Activated CD8-positive, alpha-beta memory T cell treated with anti-CD3 and anti-CD28 coated beads for 24 hours (primary cell): ENCODE measurements around the gene PLD6.
"Not testable (repeated sequence)": the region's sequence is repeated elsewhere in the genome, so short reads cannot be mapped to it uniquely, and the experiment has no call there.

Experiments used
- DNase-seq: peaks from one replicate; pipeline ENCODE4 v3.0.0-alpha.2; 2020

PLD6 gene, protein sequence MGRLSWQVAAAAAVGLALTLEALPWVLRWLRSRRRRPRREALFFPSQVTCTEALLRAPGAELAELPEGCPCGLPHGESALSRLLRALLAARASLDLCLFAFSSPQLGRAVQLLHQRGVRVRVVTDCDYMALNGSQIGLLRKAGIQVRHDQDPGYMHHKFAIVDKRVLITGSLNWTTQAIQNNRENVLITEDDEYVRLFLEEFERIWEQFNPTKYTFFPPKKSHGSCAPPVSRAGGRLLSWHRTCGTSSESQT

DNA sequence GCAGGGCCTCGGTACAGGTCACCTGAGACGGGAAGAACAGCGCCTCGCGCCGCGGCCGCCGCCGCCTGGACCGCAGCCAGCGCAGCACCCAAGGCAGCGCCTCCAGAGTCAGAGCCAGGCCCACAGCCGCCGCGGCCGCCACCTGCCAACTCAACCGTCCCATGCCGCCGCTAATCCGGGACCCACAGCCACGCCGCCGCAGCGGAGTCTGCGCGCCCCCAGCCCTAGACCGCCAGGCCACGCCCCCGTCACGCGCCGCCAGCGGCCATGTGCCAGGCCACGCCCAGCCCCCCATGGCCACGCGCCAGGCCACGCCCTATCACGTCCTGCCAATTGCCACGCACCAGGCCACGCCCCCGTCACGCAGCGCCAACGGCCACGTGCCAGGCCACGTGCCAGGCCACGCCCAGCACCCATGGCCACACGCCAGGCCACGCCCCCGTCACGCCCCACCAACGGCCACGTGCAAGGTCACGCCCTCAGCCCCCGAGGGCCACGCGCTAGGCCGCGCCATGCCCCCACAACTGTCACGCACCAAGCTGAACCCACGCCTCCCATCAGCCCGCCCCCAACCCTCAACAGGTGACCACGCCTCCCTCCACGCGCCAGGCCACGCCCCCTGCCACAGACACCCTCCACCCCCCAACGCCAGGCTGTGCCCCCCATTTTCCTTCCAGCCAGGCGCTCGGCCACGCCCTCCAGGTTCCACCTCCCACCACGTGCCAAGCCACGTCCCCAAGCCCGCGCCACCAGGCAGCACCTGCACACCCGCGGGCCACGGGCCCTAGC lies at the start of gene PLD6:
Gene PLD6, minus strand, starts transcription at position 210 of the 789 bp plus-strand sequence. Its CDS starts 47 bp downstream, at position 163.
- peak; percentile 98 for DNase-seq

GRCh38 chr17:17255689-17256088 lies 49.6 kb upstream of the PLD6 start:
- DNase-seq = not testable (repeated sequence)

DNA sequence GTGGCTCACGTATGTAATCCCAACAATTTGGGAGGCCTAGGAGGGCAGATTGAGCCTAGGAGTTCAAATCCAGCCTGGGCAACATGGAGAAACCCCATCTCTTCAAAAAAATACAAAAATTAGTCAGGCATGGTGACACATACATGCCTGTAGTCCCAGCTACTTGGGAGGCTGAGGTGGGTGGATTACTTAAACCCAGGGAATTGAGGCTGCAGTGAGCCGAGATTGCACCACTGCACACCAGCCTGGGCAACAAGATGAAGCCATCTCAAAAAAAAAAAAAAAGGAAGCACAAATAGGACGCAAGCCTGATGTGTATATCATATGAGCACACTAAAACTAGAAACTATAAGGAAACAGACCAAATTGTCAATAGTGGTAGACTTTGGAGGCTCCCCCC lies 47.9 kb upstream of the PLD6 start:
- DNase-seq = no peak

DNA sequence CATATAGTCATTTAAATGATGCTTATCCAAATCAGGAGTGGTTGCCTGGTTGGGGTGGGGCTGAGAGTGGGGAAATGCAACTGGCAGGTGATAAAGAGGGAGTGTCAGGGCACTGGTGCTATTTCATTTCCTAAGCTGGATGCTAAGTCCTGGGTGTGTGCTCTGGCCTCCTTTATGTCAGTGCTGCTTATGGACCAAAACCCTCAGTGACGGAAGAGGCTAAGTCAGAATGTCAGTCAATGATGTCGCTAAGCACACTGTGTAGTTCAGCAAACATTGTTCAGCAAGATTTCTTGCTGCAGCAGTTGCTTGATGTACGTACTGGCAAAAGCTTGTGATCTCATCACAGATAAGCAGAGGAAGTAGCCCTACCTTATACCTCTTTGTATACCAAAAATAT lies 47.3 kb upstream of the PLD6 start:
- DNase-seq = no peak

DNA sequence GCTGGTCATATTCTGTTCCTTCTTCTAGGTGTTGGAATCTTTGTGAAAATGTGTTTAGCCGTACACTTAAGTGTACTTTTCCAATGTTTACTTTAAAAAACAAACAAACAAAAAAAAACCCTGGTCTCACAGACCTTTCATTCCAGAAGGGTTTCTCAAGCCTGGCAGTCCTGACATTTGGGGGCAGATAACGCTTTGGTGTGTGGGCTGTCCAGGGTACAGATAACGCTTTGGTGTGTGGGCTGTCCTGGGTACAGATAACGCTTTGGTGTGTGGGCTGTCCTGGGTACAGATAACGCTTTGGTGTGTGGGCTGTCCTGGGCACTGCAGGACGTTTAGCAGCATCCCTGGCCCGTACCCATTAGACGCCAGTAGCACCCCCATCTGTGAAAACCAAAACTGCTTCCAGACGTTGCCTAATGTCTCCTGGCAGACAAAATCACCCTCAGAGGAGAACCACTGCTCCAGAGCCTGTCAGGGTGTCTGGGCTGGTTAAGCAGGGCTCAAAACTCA lies 46.1 kb upstream of the PLD6 start:
- no peak for DNase-seq

DNA sequence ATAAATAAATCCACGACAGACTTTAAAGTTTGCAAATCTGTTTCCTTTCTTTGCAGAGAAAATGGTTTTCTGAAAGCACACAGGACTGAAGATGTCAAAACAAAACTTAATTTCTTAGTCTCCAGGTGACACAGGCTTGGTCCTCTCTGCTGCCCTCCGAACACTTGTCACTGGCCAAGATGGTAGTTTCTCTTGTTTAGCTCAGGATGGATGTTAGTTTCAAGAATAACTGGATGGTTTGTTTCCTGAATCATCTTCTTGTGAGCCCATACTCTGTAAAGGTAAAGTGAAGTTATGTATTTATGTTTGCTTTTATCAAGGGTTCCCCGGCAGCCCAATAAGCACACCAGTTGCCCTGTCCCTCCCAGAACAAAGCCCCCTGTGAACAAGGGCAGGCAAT lies 40.7 kb upstream of the PLD6 start:
- no peak for DNase-seq

DNA sequence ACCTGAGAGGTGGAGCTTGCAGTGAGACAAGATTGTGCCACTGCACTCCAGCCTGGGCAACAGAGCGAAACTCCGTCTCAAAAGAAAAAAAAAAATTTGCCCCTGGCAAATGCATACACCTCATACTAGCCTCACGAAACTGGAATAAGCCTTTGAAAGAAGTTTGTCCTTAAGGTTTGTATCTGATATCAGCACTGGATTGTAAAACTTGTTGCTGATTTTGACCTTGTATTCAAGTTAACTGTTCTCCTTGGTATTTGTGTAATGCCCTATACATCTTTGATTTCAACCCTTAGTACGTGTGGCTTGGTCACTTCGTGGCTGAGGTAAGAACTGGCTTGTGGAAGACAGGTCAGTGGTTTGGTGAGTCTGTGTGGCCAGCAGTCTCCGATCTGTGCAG lies 37.0 kb upstream of the PLD6 start:
- DNase-seq = no peak

GRCh38 chr17:17242246-17242645 lies 36.1 kb upstream of the PLD6 start:
- DNase-seq = no peak

DNA sequence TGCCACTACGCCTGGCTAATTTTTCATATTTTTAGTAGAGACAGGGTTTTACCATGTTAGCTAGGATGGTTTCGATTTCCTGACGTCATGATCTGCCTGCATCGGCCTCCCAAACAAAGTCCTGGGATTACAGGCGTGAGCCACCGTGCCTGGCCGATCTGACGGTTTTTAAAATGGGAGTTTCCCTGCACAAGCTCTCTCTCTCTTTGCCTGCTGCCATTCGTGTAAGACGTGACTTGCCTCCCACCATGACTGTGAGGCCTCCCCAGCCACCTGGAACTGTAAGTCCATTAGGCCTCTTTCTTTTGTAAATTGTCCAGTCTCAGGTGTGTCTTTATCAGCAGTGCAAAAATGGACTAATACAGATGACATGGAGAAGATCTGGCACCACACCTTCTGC lies 35.5 kb upstream of the PLD6 start:
- DNase-seq = no peak

DNA sequence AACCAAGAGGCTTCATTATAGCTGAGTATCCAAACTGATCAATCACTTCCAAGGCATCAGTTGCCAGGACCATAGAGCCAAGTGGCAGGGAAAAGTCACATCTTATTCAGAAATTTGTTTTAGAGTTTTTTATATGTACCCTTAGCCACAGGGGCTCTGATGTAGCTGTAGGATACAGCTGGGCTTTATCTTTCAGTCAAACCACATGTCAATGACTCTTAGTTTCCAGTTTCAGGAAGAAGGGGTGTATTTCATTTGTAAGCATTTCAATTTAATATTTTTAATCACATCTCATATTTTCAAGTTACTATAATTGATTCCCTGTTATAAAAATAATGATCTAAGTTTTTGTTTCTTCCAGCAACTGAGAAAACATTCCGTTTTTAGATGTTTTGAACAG lies 33.7 kb upstream of the PLD6 start:
- no peak for DNase-seq

DNA sequence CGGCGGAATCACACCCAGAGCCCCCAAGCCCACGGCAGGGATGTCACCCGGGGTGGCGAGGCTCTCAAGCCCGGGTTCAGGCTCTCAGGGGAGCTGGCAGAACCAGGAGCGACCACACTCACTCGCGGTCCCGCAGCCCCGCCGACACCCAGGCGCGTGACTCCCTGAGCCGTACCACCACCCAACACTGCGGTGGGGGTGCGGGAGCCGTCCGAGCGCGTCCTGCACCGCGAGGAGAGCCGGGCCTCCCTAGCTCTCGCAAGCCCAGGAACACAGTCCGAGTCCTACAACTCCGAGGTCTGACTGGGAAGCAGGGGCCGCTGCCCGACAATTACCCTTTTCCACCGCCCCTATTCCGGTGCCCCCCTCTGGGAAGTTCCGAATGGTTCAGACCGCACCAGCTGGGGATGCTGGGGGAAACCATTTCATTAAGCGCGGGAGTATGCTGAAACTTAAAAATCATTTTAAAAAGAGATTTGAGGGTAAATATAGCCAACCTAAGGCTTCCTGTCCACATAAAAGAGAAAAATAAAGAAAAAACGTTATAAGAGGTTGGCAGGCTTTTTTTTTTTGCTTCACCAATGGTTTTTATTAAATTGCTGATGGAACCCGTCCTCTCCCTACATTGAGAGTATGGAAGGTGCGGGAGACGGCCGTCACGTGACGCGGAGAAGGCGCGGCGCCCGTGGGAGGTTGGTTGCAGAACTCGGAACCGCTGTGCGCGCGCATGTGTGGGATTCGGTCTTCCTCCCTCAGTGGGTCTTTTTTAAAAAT lies 31.1 kb upstream of the PLD6 start, which contains the start of gene FLCN:
Gene FLCN, minus strand, starts transcription at position 143 of the 774 bp plus-strand sequence. CDS start 9,031 bp downstream, outside the sequence.
- DNase-seq = peak; percentile 96

GRCh38 chr17:17236295-17237025 lies 30.3 kb upstream of the PLD6 start:
- peak; percentile 62 for DNase-seq

- DNase-seq = no peak
Observed at GRCh38 chr17:17235212-17236174, 29.4 kb upstream of the PLD6 start.

GRCh38 chr17:17232303-17232621 lies 26.1 kb upstream of the PLD6 start:
- no peak for DNase-seq

- DNase-seq = no peak
Observed at GRCh38 chr17:17231621-17232302, 25.6 kb upstream of the PLD6 start.

DNA sequence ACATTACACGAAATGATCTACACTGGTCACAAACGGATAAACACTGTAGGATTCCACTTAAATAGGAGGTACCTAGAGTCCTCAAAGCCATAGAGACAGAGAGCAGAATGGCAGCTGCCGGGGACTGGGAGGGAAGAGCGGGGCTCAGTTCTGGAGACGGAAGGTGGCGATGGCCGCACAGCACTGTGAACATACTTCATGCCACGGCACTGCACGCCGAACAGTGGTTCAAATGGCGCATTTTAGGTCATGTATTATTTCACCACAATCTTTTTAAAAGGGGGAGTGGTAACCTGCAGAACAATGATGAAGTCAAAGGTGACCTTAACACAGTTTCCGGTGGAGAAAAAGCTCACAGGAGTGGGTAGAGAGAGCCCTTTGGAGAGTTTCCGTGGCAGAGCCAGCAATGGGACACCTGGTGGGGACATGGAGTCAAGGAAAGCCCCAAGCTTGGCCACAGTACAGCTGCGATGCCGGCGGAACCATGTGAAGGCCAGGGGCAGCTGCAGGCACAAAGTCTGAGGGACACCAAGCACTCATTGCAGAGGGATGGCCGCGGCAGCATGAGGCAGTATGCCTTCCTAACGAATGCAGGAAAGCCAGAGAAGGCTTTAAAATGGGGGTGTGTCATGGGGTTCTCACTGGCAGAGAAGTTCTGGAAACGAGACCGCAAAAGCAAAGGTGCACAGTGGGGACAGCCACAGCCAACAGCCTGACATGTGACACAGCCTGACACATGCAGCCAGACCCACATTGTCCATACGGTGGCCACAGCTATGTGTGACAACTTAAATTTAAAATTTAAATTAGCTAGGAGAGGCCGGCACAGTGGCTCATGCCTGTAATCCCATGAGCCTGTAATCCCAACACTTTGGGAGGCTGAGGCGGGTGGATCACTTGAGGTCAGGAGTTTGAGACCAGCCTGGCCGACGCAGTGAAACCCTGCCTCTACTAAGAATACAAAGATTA lies 23.6 kb upstream of the PLD6 start:
- no peak for DNase-seq

DNA sequence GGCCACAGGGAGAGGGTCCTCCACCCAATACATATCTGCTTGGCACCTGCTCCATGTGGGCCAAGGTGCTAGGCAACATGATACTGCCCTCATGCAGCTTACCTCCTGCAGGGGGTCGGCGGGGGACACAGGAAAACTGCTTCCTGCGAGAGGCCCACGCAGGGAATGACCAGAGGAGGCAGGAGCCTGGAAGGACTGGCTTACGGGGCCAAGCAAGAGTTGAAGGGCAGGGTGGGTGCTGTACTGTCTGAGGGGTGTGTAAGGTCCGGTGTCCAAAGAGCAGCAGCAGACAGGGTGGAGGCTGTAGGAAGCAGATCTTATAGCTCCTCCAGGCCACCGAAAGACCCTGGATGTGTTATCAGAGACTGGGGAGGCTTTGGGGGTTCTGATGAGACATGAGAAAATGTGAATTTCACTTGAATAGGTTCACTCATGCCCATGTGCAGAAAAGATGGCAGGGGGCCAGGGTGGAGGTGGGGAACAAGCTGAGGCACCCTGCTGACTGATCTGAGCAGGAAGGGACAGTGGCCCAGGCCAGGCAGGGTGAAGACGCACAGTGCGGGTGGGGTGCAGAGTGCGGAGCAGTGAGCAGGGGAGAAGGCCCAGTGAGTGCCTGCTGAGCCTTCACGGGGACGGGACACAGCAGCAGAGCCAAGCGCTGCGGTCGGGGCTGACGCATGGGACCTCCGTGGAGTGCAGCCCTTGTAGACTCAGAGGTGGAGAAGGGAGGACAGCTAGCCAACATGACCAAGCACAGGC lies 22.6 kb upstream of the PLD6 start:
- DNase-seq = no peak

GRCh38 chr17:17227608-17228520 lies 21.7 kb upstream of the PLD6 start:
- DNase-seq = no peak
